Stimulated activated CD4-positive, alpha-beta T cell treated with anti-CD3 and anti-CD28 coated beads, Interleukin-2, amount 100 ng/mL, for 4 hours (primary cell): ENCODE results near the gene YAE1.
"Not testable (repeated sequence)": the region's sequence is repeated elsewhere in the genome, so short reads cannot be mapped to it uniquely, and the experiment has no call there.

Experiments
- DNase-seq: peaks from one replicate; pipeline ENCODE4 v3.0.0-alpha.2; 2020; ENCODE audit warnings: low read depth

YAE1 gene

GRCh38 chr7:39566023-39566921 lies at the start of gene YAE1:
Gene YAE1, plus strand, starts transcription at chr7:39566404. Its CDS starts 15 bp downstream, at chr7:39566419.
- DNase-seq, result peak; percentile 68

GRCh38 chr7:39516498-39516897 lies 49.7 kb upstream of the YAE1 start:
- no peak for DNase-seq

GRCh38 chr7:39517240-39517639 lies 49.0 kb upstream of the YAE1 start:
- no peak for DNase-seq

GRCh38 chr7:39525926-39526325 lies 40.3 kb upstream of the YAE1 start:
- no peak for DNase-seq

- no peak for DNase-seq
These were observed 39.5 kb upstream of the YAE1 start for GRCh38 chr7:39526666-39527065.

GRCh38 chr7:39527296-39527695 lies 38.9 kb upstream of the YAE1 start:
- no peak for DNase-seq

GRCh38 chr7:39527951-39528350 lies 38.3 kb upstream of the YAE1 start:
- DNase-seq, result no peak

- DNase-seq, result no peak
These were observed 37.4 kb upstream of the YAE1 start for GRCh38 chr7:39528849-39529248.

GRCh38 chr7:39529582-39529981 lies 36.6 kb upstream of the YAE1 start:
- no peak for DNase-seq

GRCh38 chr7:39530971-39531370 lies 35.2 kb upstream of the YAE1 start:
- no peak for DNase-seq

- DNase-seq, result no peak
These were observed 34.4 kb upstream of the YAE1 start for GRCh38 chr7:39531818-39532217.

- DNase-seq, result no peak
These were observed 33.4 kb upstream of the YAE1 start for GRCh38 chr7:39532832-39533231.

GRCh38 chr7:39534599-39534998 lies 31.6 kb upstream of the YAE1 start:
- DNase-seq, result no peak

GRCh38 chr7:39535064-39535463 lies 31.1 kb upstream of the YAE1 start:
- DNase-seq, result no peak

- DNase-seq, result no peak
These were observed 30.5 kb upstream of the YAE1 start for GRCh38 chr7:39535720-39536119.

GRCh38 chr7:39536951-39537350 lies 29.3 kb upstream of the YAE1 start:
- no peak for DNase-seq

GRCh38 chr7:39539816-39540215 lies 26.4 kb upstream of the YAE1 start:
- DNase-seq, result no peak

- no peak for DNase-seq
These were observed 25.9 kb upstream of the YAE1 start for GRCh38 chr7:39540320-39540719.

GRCh38 chr7:39541511-39541910 lies 24.7 kb upstream of the YAE1 start:
- no peak for DNase-seq

GRCh38 chr7:39544774-39545173 lies 21.4 kb upstream of the YAE1 start:
- not testable (repeated sequence) for DNase-seq

GRCh38 chr7:39547336-39547735 lies 18.9 kb upstream of the YAE1 start:
- no peak for DNase-seq

- DNase-seq, result no peak
These were observed 15.8 kb upstream of the YAE1 start for GRCh38 chr7:39550411-39550810.

- no peak for DNase-seq
These were observed 12.8 kb upstream of the YAE1 start for GRCh38 chr7:39553436-39553835.

- no peak for DNase-seq
These were observed 11.5 kb upstream of the YAE1 start for GRCh38 chr7:39554583-39555165.
